ENCODE results near the gene MRPL19.

The MRPL19 gene

DNA sequence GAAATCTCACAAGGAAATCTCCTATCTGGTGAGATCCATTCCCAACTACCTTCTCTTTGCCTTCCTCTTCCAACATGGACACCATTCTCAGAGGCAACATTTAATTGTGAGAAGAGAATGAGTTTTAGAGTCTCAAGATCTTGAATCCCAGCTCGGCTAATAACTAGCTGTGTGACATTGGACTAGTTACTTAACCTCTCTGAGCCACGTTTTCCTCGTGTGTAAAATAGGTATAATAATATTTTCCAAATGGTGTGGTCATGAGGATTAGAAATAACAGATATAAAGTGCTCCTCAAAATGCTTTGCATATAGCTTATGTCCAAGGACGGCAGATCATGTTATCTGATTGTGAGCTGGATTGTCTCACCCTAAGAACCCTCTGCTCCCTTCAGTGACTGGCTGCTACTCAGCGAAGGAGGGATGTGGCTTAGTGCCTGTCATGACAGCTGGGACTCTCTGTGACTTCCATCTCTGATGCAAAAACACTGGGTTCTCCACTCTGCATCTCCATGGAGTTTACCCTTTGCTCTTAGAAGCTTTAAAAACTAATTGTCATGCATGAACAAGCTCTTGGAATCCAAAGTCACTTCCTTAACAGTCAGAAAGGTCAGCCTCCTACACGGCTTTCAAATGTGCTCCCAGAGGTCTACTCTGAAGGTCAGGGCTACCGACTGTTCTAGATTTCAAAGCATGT, 38.4 kb upstream of the MRPL19 start:
- no peak overlapping the region for H3K27ac ChIP-seq (ENCODE audit: low read length)
- H3K9me3 ChIP-seq (ENCODE audit: insufficient read depth, low read depth, low read length): no peaks in the 10 kb centered on the region
- H3K27me3 ChIP-seq (ENCODE audit: insufficient read depth, low read length): peaks cover 7% of the 10 kb centered on the region; the same call in 1 of the 2 replicates
- H3K36me3 ChIP-seq (ENCODE audit: insufficient read depth, low read depth, low read length): no peaks in the 10 kb centered on the region
- H3K4me1 ChIP-seq (ENCODE audit: insufficient read depth, low read length): 0 out of 2 replicates have a peak, but pooled peaks cover 6% of the 10 kb centered on the region
- H3K4me3 ChIP-seq (ENCODE audit: low read length): peak overlapping the region; percentile 58; the same call in 1 of the 2 replicates
- H3K9ac ChIP-seq (ENCODE audit: low read depth, low read length): peak overlapping the region; percentile 51; the same call in 1 of the 2 replicates

DNA sequence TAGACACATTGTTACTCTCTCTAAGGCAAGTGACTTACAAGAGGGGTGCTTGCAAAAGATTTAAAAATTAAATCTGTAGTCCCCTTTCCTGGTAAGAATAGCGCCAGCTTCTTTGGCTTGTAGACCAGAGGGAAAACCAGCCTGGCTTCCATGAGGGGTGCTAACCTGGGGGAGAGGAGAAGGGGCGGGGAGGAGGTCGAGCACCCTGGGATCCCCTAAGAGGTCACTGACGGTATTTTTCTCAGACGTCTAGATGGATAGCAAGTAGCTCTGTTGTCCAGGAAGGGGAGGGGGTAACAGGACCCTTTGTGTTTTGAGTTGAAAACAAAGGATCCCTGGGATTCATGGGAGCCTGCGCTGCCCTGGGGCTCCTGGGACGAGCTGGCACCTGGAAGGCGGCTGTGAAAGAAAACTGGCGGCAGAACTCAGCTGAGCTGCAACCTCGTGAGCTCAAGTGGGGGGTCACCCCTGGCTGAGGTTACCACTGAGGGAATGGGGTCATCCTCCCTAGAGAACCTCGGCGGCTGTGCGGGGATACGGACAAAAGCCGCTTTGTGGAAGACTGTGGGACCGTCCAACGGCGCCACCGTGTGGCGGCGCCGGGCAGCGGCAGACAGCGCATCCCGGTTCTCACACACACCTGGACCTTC, 37.8 kb upstream of the MRPL19 start:
- H3K36me3 ChIP-seq (ENCODE audit: insufficient read depth, low read depth, low read length): no peaks in the 10 kb centered on the region
- H3K9ac ChIP-seq (ENCODE audit: low read depth, low read length): peak overlapping the region; percentile 51; the same call in 1 of the 2 replicates
- H3K9me3 ChIP-seq (ENCODE audit: insufficient read depth, low read depth, low read length): no peaks in the 10 kb centered on the region
- peaks cover 7% of the 10 kb centered on the region; the same call in 1 of the 2 replicates for H3K27me3 ChIP-seq (ENCODE audit: insufficient read depth, low read length)
- 0 out of 2 replicates have a peak, but pooled peaks cover 6% of the 10 kb centered on the region for H3K4me1 ChIP-seq (ENCODE audit: insufficient read depth, low read length)
- peak overlapping the region; percentile 58 for H3K4me3 ChIP-seq (ENCODE audit: low read length)
- no peak overlapping the region for H3K27ac ChIP-seq (ENCODE audit: low read length)

DNA sequence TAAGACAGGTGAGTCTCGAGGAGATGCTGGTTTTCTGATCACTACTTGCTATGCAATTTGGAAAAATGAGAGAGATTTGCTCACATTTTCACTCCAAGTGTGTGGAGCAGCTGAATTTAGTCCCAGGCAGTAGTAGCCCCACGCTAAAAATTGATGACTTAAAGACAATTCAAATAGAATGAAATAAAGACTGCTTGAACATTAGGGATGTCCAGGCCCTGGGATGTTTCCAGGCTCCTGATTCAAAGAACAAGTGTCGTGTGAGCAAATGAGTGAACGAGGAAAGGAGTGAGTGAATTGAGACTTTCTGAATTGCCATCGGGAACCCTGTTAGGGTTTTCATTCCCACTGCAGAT, 37.3 kb upstream of the MRPL19 start:
- Histone ChIP-seq H3K4me1 (ENCODE audit: insufficient read depth, low read length) (0 out of 2 replicates have a peak, but pooled peaks cover 6% of the 10 kb centered on the region), H3K9me3 (ENCODE audit: insufficient read depth, low read depth, low read length) (no peaks in the 10 kb centered on the region), H3K27me3 (ENCODE audit: insufficient read depth, low read length) (peaks cover 7% of the 10 kb centered on the region; the same call in 1 of the 2 replicates), H3K4me3 (ENCODE audit: low read length) (peak overlapping the region; percentile 58; the same call in 1 of the 2 replicates), H3K36me3 (ENCODE audit: insufficient read depth, low read depth, low read length) (no peaks in the 10 kb centered on the region), H3K9ac (ENCODE audit: low read depth, low read length) (no peak overlapping the region), H3K27ac (ENCODE audit: low read length) (no peak overlapping the region)

DNA sequence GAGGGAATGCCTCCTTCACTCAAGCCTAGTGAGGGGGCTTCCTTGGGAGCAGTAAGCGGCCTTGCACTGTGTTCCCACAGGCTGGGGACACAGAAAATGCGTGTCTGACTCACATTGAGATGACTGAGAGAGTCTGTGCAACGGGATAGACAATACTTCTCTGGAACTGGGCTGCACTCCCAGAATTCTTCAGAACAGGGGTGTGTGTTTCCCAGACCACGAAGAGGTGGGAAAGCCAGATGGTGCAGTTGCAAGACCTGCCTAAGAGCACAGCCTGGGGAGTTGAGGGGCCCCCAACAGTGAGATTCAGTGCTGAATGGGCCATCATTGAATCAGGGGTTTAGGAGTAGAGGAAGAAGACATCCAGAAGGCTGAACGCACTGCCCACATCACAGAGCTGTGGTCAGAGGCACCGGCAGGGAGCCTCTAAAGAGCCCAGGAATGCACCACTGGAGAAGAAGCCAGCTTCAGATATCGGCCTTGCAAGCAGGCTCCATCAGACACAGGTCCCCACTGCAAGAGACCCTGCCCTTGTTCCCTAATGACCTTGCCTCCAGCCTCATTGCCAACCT, 36.6 kb upstream of the MRPL19 start:
- H3K27me3 ChIP-seq (ENCODE audit: insufficient read depth, low read length): peaks cover 7% of the 10 kb centered on the region; the same call in 1 of the 2 replicates
- H3K36me3 ChIP-seq (ENCODE audit: insufficient read depth, low read depth, low read length): no peaks in the 10 kb centered on the region
- H3K4me1 ChIP-seq (ENCODE audit: insufficient read depth, low read length): 0 out of 2 replicates have a peak, but pooled peaks cover 6% of the 10 kb centered on the region
- H3K9ac ChIP-seq (ENCODE audit: low read depth, low read length): no peak overlapping the region
- H3K9me3 ChIP-seq (ENCODE audit: insufficient read depth, low read depth, low read length): no peaks in the 10 kb centered on the region
- no peak overlapping the region for H3K27ac ChIP-seq (ENCODE audit: low read length)
- H3K4me3 ChIP-seq (ENCODE audit: low read length): no peak overlapping the region

DNA sequence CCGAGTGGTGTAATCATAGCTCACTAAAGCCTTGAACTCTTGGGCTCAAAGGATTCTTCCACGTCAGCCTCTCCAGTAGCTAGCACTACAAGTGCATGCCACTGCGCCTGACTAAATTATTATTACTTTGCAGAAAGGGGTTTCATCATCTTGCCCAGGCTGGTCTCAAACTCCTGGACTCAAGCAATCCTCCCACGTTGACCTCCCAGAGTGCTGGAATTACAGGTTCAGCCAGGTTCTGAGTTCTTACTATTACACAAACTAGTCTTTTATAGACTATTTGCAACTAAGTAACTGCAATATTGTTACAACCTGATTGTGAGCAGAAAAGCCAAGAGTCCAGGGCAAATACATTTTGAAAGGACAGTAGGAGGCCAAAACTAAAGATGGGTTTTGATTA, 35.9 kb upstream of the MRPL19 start:
- H3K36me3 ChIP-seq (ENCODE audit: insufficient read depth, low read depth, low read length): no peaks in the 10 kb centered on the region
- H3K27ac ChIP-seq (ENCODE audit: low read length): no peak overlapping the region
- no peak overlapping the region for H3K9ac ChIP-seq (ENCODE audit: low read depth, low read length)
- H3K4me1 ChIP-seq (ENCODE audit: insufficient read depth, low read length): 0 out of 2 replicates have a peak, but pooled peaks cover 6% of the 10 kb centered on the region
- no peaks in the 10 kb centered on the region for H3K9me3 ChIP-seq (ENCODE audit: insufficient read depth, low read depth, low read length)
- no peak overlapping the region for H3K4me3 ChIP-seq (ENCODE audit: low read length)
- H3K27me3 ChIP-seq (ENCODE audit: insufficient read depth, low read length): peaks cover 7% of the 10 kb centered on the region; the same call in 1 of the 2 replicates

DNA sequence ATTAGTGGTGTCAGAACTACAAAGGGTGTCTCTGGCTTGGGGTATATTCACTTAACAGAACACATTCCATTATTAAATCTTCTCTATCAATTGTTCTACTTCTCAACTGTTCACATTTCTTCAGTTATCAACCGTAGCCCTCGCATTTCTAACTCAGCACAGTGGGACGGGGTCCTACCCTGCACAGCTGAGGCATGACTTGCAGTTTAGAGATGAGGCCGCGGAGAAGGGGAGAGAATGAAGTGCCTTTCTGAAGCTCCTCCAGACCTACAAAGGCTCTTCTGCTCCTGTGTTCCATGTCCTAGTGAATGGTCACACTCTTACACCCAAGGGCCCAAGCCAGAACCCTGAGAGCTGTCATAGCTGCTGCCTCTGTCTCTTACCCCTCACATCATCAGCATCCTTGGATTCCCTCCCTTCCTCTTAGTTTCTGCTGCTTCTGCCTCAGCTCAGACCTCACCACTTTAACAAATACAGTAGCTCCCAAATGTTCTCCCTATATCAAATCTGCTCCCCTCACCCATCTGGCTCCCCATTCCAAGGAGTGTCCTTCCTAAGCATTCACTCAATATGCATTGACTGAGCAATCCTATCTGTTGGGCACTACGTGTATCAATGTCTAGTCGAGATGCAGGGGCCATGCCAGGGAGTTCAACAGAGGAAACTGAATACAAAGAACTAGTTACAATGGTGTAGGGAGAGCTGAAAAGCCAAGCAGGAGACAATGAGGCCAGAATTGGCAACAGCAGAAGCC, 34.3 kb upstream of the MRPL19 start:
- H3K27ac ChIP-seq (ENCODE audit: low read length): no peak overlapping the region
- no peak overlapping the region for H3K4me3 ChIP-seq (ENCODE audit: low read length)
- no peaks in the 10 kb centered on the region for H3K36me3 ChIP-seq (ENCODE audit: insufficient read depth, low read depth, low read length)
- H3K4me1 ChIP-seq (ENCODE audit: insufficient read depth, low read length): 0 out of 2 replicates have a peak, but pooled peaks cover 3% of the 10 kb centered on the region
- no peaks in the 10 kb centered on the region for H3K9me3 ChIP-seq (ENCODE audit: insufficient read depth, low read depth, low read length)
- H3K9ac ChIP-seq (ENCODE audit: low read depth, low read length): no peak overlapping the region
- H3K27me3 ChIP-seq (ENCODE audit: insufficient read depth, low read length): peaks cover 7% of the 10 kb centered on the region; the same call in 1 of the 2 replicates

DNA sequence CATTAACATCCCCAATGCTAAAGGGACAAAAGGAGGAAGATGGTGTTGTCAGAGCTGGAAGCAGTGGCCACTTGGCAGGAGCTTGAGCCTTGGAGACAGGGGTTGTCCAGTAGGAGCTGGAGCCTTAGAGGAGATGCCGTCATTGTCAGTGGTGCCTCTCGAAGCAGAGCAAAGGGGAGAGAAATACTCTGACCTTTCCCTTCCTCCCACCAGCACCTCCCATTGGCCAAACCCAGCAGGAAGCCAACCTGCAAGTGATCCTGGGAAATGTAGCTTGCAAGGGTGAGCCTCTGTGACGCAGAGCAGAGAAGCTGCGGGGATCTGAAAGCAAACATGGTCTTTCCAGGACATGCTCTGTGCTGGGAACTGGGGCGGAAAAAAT, 33.7 kb upstream of the MRPL19 start:
- Histone ChIP-seq H3K9ac (ENCODE audit: low read depth, low read length) (no peak overlapping the region), H3K27me3 (ENCODE audit: insufficient read depth, low read length) (peaks cover 7% of the 10 kb centered on the region; the same call in 1 of the 2 replicates), H3K4me3 (ENCODE audit: low read length) (no peak overlapping the region), H3K27ac (ENCODE audit: low read length) (no peak overlapping the region), H3K4me1 (ENCODE audit: insufficient read depth, low read length) (0 out of 2 replicates have a peak, but pooled peaks cover 3% of the 10 kb centered on the region), H3K9me3 (ENCODE audit: insufficient read depth, low read depth, low read length) (no peaks in the 10 kb centered on the region), H3K36me3 (ENCODE audit: insufficient read depth, low read depth, low read length) (no peaks in the 10 kb centered on the region)

DNA sequence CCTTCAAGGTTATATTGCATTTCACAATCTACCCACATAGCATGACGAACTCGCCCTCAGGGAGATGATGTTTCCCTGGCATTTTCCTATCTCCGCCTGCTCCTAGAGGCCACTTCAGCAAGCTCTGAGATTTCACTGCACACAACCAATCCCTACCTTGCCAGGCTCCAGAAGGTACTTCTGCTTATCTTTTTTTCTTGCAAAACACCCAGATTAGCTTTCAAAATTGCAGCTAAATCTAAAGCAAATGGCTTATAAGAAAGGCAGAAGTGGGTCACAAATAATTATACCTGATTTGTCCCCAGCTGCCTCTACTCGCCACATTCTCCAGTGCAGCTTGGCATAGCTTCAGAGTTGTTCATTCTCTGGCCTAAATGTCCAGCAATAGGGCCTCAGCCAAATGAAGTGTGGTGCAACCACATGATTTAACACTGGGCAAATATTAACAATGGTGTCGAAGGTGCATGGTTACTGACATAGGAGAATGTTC, 32.4 kb upstream of the MRPL19 start:
- no peak overlapping the region for H3K4me3 ChIP-seq (ENCODE audit: low read length)
- no peaks in the 10 kb centered on the region for H3K4me1 ChIP-seq (ENCODE audit: insufficient read depth, low read length)
- no peak overlapping the region for H3K9ac ChIP-seq (ENCODE audit: low read depth, low read length)
- peaks cover 7% of the 10 kb centered on the region; the same call in 1 of the 2 replicates for H3K27me3 ChIP-seq (ENCODE audit: insufficient read depth, low read length)
- H3K36me3 ChIP-seq (ENCODE audit: insufficient read depth, low read depth, low read length): no peaks in the 10 kb centered on the region
- H3K27ac ChIP-seq (ENCODE audit: low read length): no peak overlapping the region
- H3K9me3 ChIP-seq (ENCODE audit: insufficient read depth, low read depth, low read length): no peaks in the 10 kb centered on the region

DNA sequence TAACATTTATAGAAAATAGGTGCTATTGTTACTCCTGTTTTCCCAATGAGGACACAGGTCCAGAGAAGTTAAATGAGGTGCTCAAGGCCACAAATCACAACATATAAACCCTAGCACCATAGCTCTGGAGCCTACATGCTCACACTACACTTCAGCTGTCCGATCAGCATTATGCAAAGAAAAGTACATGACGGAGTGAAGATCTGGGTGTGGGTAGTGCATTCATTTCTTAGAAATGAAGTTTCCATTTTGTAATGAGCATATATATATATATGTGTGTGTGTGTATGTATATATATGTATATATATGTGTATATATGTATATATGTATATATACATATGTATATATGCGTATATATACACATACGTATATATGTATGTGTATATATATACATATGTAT, 30.2 kb upstream of the MRPL19 start:
- H3K4me1 ChIP-seq (ENCODE audit: insufficient read depth, low read length): no peaks in the 10 kb centered on the region
- H3K36me3 ChIP-seq (ENCODE audit: insufficient read depth, low read depth, low read length): no peaks in the 10 kb centered on the region
- H3K27ac ChIP-seq (ENCODE audit: low read length): no peak overlapping the region
- no peak overlapping the region for H3K4me3 ChIP-seq (ENCODE audit: low read length)
- H3K27me3 ChIP-seq (ENCODE audit: insufficient read depth, low read length): no peaks in the 10 kb centered on the region
- H3K9ac ChIP-seq (ENCODE audit: low read depth, low read length): no peak overlapping the region
- no peaks in the 10 kb centered on the region for H3K9me3 ChIP-seq (ENCODE audit: insufficient read depth, low read depth, low read length)

DNA sequence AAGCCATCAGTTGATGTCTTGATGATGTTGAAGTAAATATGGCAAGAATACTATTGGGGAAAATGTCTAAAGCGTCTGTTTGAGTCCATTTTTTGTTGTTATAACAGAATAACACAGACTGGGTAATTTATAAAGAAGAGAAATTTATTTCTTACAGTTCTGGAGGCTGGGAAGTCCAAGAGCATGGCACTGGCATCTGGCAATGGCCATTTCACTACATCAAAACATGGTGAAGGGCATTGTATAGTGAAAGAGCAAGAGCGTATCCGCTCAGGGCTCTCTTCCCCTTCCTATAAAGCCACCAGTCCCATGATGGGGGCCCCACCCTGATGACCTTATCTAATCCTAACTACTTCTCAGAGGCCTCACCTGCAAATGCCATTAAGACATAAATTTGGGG, 29.6 kb upstream of the MRPL19 start:
- Histone ChIP-seq H3K9ac (ENCODE audit: low read depth, low read length) (no peak overlapping the region), H3K4me3 (ENCODE audit: low read length) (no peak overlapping the region), H3K9me3 (ENCODE audit: insufficient read depth, low read depth, low read length) (no peaks in the 10 kb centered on the region), H3K27ac (ENCODE audit: low read length) (no peak overlapping the region), H3K27me3 (ENCODE audit: insufficient read depth, low read length) (no peaks in the 10 kb centered on the region), H3K36me3 (ENCODE audit: insufficient read depth, low read depth, low read length) (no peaks in the 10 kb centered on the region), H3K4me1 (ENCODE audit: insufficient read depth, low read length) (no peaks in the 10 kb centered on the region)

Data from iPS-20b (cell line).